GM10266 (cell line): ENCODE data around the gene CA5A.

ENCODE experiments used
- DNase-seq: peaks from one replicate; pipeline ENCODE4 v3.0.0; 2012; ENCODE audit errors: extremely low spot score
- TF ChIP-seq, protein P1 (sequence below): IDR thresholded peaks from 2 replicates; pipeline ENCODE4 v1.5.1; 2012; ENCODE audit warnings: mild to moderate bottlenecking, low read depth; ENCODE audit not compliant: control insufficient read depth, insufficient read depth; ENCODE audit errors: missing control alignments

Gene CA5A

GRCh38 chr16:87950765-87951551 lies 14.6 kb upstream of the CA5A start, which contains the start of gene BANP:
BANP (plus strand) TSS chr16:87951434; CDS start chr16:87975116, 23,682 bp downstream.
- peak; percentile 99 for DNase-seq
- TF ChIP-seq, protein P1, sequence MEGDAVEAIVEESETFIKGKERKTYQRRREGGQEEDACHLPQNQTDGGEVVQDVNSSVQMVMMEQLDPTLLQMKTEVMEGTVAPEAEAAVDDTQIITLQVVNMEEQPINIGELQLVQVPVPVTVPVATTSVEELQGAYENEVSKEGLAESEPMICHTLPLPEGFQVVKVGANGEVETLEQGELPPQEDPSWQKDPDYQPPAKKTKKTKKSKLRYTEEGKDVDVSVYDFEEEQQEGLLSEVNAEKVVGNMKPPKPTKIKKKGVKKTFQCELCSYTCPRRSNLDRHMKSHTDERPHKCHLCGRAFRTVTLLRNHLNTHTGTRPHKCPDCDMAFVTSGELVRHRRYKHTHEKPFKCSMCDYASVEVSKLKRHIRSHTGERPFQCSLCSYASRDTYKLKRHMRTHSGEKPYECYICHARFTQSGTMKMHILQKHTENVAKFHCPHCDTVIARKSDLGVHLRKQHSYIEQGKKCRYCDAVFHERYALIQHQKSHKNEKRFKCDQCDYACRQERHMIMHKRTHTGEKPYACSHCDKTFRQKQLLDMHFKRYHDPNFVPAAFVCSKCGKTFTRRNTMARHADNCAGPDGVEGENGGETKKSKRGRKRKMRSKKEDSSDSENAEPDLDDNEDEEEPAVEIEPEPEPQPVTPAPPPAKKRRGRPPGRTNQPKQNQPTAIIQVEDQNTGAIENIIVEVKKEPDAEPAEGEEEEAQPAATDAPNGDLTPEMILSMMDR: peak; percentile 50

DNA sequence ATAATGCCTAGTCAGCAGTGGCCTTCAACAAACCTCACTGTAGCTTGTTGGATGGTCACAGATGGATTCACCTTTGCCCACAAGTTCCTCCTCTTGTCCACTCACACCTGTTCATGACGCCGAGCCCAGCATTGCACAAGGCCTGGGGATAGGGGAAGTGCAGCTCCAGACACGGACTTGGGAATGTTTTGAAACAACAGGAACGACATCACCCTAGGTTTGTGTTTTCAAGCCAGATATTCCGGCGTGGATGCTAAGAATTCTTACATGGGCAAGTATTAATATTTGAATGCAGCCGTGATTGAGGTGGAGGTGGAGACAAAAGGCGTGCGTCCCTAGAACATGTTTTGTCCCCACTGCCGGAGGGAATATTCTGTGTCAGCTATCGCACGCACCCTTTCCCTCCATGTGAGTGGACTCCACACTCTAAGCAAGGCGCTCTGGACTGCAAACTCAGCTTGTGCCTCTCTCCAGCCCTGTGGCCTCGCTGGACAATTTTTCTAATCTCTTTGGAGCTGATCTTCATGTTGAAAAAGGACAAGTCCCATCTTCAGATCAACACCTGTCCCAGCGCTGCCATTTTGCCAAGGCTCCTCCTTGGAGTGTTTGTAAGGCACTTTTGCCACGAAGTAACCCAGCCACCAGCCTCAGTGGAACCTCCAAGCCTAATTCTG lies 12.9 kb upstream of the CA5A start:
- DNase-seq: no peak
- TF ChIP-seq, protein P1: no peak

GRCh38 chr16:87948735-87949070 lies 12.4 kb upstream of the CA5A start:
- TF ChIP-seq, protein P1: no peak
- DNase-seq: no peak

DNA sequence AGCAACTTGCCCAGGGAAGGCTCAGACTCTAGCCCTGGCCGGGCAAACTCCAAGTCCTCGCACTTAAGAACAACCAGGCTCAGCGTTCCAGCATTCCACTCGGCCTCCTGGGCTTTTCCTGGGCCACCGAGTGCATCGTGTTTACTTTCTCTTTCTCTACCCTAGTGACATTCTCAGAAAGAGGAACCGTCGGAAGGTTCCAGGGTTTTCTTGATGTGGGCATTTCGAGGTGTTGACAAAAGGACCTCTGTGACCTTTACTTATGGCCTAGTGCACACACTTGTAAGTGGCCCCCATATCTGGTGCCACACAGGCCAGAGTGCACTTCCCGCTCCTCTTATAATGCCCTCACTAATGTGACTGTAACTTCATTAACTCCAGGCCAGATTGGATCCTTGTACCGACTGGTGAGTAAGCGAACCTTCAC lies 11.8 kb upstream of the CA5A start:
- no peak for DNase-seq
- TF ChIP-seq, protein P1: no peak

DNA sequence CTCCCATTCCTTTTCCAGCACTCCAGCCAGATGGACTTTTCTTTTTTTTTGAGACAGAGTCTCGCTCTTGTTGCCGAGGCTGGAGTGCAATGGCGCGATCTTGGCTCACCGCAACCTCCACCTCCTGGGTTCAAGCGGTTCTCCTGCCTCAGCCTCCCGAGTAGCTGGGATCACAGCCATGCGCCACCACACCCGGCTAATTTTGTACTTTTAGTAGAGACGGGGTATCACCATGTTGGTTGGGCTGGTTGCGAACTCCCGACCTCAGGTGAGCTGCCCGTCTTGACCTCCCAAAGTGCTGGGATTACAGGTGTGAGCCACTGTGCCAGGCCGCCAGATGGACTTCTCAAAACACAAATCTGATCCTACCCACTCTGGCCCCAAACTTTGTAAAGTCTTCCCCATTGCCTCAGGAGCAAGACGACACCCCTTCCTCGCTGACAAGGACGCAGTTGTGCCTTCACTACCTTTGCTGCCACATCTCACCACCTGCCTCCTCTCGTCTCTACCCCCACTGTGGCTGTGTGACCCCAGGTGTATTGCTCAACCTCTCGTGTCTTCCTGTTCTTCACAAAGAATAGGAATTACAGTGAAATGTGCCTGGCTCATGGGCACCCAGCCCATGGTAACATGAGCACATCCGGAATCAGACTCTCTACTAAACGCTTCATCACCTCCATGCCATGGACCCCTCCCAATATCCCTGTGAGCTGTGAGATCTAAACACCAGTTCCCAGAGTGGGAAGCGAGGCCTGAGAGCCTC lies 11.2 kb upstream of the CA5A start:
- DNase-seq: no peak

DNA sequence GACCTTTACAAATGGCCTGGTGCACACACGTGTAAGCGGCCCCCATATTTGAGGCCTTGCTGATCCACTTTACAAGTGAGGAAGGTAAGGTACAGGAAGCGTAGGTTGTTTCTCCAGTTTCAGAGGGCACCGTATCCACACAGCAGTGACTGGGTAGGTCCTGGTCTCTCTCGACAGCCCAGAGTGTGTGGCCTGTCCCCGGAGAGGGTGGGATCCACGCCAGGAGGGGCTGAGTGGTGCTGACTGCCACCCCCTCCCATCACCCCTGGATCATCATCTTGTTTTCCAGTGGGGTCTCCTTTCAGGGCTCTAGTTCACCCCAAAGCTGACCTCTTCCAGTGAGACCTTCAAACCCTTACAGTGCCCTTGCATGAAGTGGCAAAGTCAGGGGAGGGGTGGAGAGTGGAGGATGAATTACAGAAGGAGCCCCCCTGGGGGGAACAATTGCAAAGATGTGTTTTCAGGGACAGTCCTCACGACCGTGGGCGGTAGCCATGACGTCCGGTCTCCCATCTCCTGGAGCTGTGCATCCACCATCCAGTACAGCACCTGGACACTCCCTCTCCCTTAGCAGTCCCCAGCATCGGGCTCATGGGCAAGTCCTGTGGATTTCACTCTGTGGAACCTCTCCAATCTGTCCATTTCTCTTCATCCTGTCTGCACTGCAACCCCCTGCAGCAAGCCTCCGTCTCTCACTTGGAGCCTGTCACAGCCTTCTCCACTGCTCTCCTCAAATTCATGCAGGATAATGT lies 10.4 kb upstream of the CA5A start:
- TF ChIP-seq, protein P1: no peak
- no peak for DNase-seq

More for the DNA sequence above, 11.2 kb upstream of the CA5A start:
- TF ChIP-seq, protein P1: no peak
